T-helper 1 cell treated with Interleukin-12 subunit alpha and Interleukin-12 subunit beta and Interleukin-4 antibody, amounts not matched to agents 30 μg/mL and 1 μg/mL, for 36 hours (primary cell): ENCODE measurements around the gene GCFC2.

ENCODE experiments used
- H3K27ac Mint-ChIP-seq: one replicate; pipeline ENCODE4 v1.8.0; 2021; ENCODE audit warnings: mild to moderate bottlenecking, mixed read lengths
- H3K27me3 Mint-ChIP-seq: one replicate; pipeline ENCODE4 v1.8.0; 2021; ENCODE audit warnings: low read depth, mixed read lengths
- H3K36me3 Mint-ChIP-seq: one replicate; pipeline ENCODE4 v1.8.0; 2021; ENCODE audit warnings: low read depth, mixed read lengths
- H3K4me1 Mint-ChIP-seq: one replicate; pipeline ENCODE4 v1.8.0; 2021; ENCODE audit warnings: low read depth, mixed read lengths
- H3K4me3 Mint-ChIP-seq: one replicate; pipeline ENCODE4 v1.8.0; 2021; ENCODE audit warnings: mild to moderate bottlenecking, moderate library complexity, mixed read lengths
- H3K9me3 Mint-ChIP-seq: one replicate; pipeline ENCODE4 v1.8.0; 2021; ENCODE audit warnings: mixed read lengths

Gene GCFC2

GRCh38 chr2:75627902-75628504 lies 82.7 kb downstream of the GCFC2 start:
- Mint-ChIP-seq H3K4me3 (no peak overlapping the region), H3K27me3 (peaks cover 38% of the 10 kb centered on the region), H3K9me3 (no peaks in the 10 kb centered on the region), H3K36me3 (no peaks in the 10 kb centered on the region), H3K4me1 (no peaks in the 10 kb centered on the region), H3K27ac (no peak overlapping the region)

DNA sequence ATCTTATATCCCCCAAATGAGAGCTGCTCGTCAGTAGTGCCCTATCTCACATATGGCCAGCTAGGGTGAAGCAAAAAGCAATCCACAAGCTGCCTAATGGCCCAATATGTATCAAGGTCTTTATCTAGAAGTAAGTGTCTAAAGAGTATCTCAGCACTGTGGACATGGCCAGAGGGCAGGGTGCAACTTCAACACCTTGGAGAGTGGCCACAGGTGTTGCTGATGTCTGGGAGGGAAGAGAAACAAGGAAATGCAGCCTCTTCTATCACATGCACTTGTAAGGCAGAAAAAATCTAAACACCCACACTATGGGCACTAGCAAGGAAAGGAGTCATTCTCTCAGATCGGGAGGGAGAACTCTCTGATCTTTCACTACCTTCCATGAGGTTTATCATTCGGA lies 87.8 kb downstream of the GCFC2 start:
- Mint-ChIP-seq H3K36me3 (no peaks in the 10 kb centered on the region), H3K4me3 (no peak overlapping the region), H3K27ac (no peak overlapping the region), H3K4me1 (no peaks in the 10 kb centered on the region), H3K27me3 (peaks cover 31% of the 10 kb centered on the region), H3K9me3 (no peaks in the 10 kb centered on the region)

GRCh38 chr2:75622500-75622899 lies 88.2 kb downstream of the GCFC2 start:
- no peaks in the 10 kb centered on the region for H3K36me3 Mint-ChIP-seq
- no peaks in the 10 kb centered on the region for H3K4me1 Mint-ChIP-seq
- H3K9me3 Mint-ChIP-seq, result no peaks in the 10 kb centered on the region
- H3K27ac Mint-ChIP-seq, result no peak overlapping the region
- H3K27me3 Mint-ChIP-seq, result peaks cover 28% of the 10 kb centered on the region
- no peak overlapping the region for H3K4me3 Mint-ChIP-seq

DNA sequence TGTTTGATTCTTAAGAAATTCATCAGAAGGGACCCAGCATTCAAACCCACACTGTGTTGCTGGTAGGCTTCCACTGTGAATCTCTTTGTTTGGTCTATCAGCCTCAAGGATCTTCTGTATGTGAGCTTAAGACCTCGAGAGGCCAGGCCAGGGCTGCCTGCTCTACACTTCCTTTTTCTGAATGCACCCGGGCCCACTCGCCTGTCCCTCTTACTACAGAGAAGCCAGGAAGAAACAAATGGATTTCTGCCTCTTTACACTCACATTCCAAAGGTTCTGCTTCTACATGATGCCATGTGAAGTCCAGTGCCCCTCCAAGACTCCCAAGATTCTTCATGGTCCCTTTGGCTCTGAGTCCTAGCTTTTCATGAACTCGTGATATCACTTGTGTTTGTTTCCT lies 89.5 kb downstream of the GCFC2 start:
- no peaks in the 10 kb centered on the region for H3K4me1 Mint-ChIP-seq
- peaks cover 20% of the 10 kb centered on the region for H3K27me3 Mint-ChIP-seq
- H3K27ac Mint-ChIP-seq, result no peak overlapping the region
- no peaks in the 10 kb centered on the region for H3K36me3 Mint-ChIP-seq
- H3K4me3 Mint-ChIP-seq, result no peak overlapping the region
- H3K9me3 Mint-ChIP-seq, result no peaks in the 10 kb centered on the region

GRCh38 chr2:75619956-75620740 lies 90.6 kb downstream of the GCFC2 start:
- H3K27ac Mint-ChIP-seq, result no peak overlapping the region
- no peak overlapping the region for H3K4me3 Mint-ChIP-seq
- H3K9me3 Mint-ChIP-seq, result no peaks in the 10 kb centered on the region
- peaks cover 19% of the 10 kb centered on the region for H3K27me3 Mint-ChIP-seq
- no peaks in the 10 kb centered on the region for H3K4me1 Mint-ChIP-seq
- no peaks in the 10 kb centered on the region for H3K36me3 Mint-ChIP-seq

GRCh38 chr2:75616933-75617332 lies 93.8 kb downstream of the GCFC2 start:
- Mint-ChIP-seq H3K4me3 (no peak overlapping the region), H3K9me3 (no peaks in the 10 kb centered on the region), H3K27ac (no peak overlapping the region), H3K36me3 (no peaks in the 10 kb centered on the region), H3K27me3 (peaks cover 15% of the 10 kb centered on the region), H3K4me1 (no peaks in the 10 kb centered on the region)

- Mint-ChIP-seq H3K36me3 (no peaks in the 10 kb centered on the region), H3K9me3 (no peaks in the 10 kb centered on the region), H3K27me3 (peaks cover 18% of the 10 kb centered on the region), H3K4me1 (no peaks in the 10 kb centered on the region), H3K27ac (no peak overlapping the region), H3K4me3 (no peak overlapping the region)
These were observed 94.3 kb downstream of the GCFC2 start for GRCh38 chr2:75616406-75616805.

DNA sequence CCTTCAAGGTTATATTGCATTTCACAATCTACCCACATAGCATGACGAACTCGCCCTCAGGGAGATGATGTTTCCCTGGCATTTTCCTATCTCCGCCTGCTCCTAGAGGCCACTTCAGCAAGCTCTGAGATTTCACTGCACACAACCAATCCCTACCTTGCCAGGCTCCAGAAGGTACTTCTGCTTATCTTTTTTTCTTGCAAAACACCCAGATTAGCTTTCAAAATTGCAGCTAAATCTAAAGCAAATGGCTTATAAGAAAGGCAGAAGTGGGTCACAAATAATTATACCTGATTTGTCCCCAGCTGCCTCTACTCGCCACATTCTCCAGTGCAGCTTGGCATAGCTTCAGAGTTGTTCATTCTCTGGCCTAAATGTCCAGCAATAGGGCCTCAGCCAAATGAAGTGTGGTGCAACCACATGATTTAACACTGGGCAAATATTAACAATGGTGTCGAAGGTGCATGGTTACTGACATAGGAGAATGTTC lies 96.5 kb downstream of the GCFC2 start:
- H3K4me3 Mint-ChIP-seq, result no peak overlapping the region
- no peaks in the 10 kb centered on the region for H3K36me3 Mint-ChIP-seq
- H3K27ac Mint-ChIP-seq, result no peak overlapping the region
- no peaks in the 10 kb centered on the region for H3K4me1 Mint-ChIP-seq
- H3K27me3 Mint-ChIP-seq, result peaks cover 17% of the 10 kb centered on the region
- no peaks in the 10 kb centered on the region for H3K9me3 Mint-ChIP-seq

DNA sequence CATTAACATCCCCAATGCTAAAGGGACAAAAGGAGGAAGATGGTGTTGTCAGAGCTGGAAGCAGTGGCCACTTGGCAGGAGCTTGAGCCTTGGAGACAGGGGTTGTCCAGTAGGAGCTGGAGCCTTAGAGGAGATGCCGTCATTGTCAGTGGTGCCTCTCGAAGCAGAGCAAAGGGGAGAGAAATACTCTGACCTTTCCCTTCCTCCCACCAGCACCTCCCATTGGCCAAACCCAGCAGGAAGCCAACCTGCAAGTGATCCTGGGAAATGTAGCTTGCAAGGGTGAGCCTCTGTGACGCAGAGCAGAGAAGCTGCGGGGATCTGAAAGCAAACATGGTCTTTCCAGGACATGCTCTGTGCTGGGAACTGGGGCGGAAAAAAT lies 97.9 kb downstream of the GCFC2 start:
- no peak overlapping the region for H3K27ac Mint-ChIP-seq
- peaks cover 22% of the 10 kb centered on the region for H3K27me3 Mint-ChIP-seq
- H3K4me1 Mint-ChIP-seq, result no peaks in the 10 kb centered on the region
- H3K9me3 Mint-ChIP-seq, result no peaks in the 10 kb centered on the region
- no peaks in the 10 kb centered on the region for H3K36me3 Mint-ChIP-seq
- no peak overlapping the region for H3K4me3 Mint-ChIP-seq
